ENCODE results near the gene KCTD20.

DNA sequence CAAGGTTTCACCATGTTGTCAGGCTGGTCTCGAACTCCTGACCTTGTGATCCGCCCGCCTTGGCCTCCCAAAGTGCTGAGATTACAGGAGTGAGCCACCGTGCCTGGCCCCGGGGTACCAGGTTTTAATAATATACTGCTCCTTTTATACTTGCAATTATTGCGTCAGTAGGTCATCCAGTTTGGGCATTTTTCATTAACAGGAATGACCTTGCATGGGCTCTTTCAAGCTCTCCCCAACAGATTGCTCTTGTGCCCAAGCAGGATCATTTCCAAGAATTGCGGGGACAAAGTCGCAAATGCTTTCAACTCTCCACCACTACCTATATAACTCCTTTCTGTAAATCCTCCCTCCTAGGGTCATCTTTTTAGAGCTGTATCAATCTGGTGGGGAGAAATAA is 80.7 kb downstream of the KCTD20 start:
- no peak for TF ChIP-seq POLR2A (IDR thresholded peaks at IDR 0.05)
- TF ChIP-seq, protein P1, sequence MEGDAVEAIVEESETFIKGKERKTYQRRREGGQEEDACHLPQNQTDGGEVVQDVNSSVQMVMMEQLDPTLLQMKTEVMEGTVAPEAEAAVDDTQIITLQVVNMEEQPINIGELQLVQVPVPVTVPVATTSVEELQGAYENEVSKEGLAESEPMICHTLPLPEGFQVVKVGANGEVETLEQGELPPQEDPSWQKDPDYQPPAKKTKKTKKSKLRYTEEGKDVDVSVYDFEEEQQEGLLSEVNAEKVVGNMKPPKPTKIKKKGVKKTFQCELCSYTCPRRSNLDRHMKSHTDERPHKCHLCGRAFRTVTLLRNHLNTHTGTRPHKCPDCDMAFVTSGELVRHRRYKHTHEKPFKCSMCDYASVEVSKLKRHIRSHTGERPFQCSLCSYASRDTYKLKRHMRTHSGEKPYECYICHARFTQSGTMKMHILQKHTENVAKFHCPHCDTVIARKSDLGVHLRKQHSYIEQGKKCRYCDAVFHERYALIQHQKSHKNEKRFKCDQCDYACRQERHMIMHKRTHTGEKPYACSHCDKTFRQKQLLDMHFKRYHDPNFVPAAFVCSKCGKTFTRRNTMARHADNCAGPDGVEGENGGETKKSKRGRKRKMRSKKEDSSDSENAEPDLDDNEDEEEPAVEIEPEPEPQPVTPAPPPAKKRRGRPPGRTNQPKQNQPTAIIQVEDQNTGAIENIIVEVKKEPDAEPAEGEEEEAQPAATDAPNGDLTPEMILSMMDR (IDR thresholded peaks at IDR 0.05), result no peak

All from thyroid gland (tissue), 4 donors.